Anterior cingulate cortex (tissue), 58 donors: Measurements from ENCODE around the gene ZNF503.

Experiments used
- DNase-seq, 58 donors: peaks; one replicate each; lab custom pipeline; 2025; lab: John Stamatoyannopoulos, UW

Gene ZNF503

DNA sequence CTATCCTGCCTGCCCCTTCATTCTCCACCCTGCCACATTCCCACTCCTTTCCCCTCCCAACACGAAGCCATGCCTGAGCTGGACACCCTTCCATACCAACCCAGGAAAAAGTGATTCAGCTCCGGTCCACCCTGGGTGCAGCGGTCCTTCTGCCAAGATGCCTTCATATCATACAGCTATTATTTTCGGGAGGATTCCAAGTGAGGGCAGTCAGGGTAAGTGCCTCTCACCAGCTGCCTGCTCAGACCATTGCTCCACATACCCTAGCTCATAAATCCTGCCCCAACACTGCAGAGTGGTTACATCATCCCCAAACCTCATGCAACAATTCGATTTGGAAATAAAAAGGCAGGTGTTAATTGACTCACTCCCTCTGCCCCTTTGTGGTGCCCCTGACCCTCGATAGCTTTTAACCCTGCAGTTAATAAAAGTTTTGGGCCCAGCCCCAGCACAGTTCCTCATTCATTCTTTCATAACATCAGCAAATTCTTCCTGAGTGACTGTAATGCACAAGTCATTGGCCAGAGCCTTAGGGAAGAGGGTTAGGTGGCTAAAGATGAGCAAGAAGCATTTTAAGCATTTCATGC lies 42.6 kb downstream of the ZNF503 start:
- DNase-seq = no peak

GRCh38 chr10:75358132-75358531 lies 43.4 kb downstream of the ZNF503 start:
- no peak for DNase-seq

DNA sequence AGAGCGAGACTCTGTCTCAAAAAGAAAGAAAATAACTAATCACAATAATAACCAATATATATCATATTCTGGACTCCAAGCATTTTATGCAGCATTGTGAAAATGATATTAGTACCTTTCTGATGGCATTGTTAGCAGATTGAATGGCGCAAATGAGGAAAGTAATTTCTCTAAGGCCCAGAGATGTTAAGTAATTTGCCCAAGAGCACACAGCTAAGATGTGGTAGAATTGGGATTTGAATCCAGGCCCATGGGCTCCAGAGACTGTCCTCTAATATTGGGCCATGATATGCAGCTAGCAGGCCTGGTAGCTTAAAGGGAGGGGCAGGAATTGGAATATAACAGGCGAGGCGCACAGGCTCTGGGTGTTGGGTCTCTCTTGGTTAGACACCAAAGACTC lies 44.1 kb downstream of the ZNF503 start:
- no peak for DNase-seq

- no peak for DNase-seq
Observed at GRCh38 chr10:75356484-75356883, 45.1 kb downstream of the ZNF503 start.

GRCh38 chr10:75355706-75356105 lies 45.9 kb downstream of the ZNF503 start:
- DNase-seq = no peak

- DNase-seq = no peak
Observed at GRCh38 chr10:75353183-75353582, 48.4 kb downstream of the ZNF503 start.

DNA sequence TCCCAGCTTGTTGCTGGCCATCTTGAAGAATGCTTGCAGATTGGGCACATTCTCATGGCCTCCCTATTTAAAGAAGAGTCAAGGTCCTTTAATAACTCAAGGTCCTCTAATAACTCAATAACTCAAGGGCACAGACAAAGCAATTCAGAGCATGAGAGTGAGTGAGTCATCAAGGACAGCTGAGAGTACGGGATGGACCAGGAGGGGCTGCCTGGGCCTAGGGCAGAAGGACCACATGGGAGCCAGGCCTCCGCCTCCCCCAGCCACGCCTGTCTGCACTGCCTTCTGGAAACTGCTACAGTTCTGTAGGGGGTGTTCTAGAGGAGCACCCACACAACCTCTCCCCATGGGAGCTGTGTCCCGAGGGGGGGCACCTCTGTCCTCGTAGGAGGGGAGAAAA lies 48.9 kb downstream of the ZNF503 start:
- no peak for DNase-seq

DNA sequence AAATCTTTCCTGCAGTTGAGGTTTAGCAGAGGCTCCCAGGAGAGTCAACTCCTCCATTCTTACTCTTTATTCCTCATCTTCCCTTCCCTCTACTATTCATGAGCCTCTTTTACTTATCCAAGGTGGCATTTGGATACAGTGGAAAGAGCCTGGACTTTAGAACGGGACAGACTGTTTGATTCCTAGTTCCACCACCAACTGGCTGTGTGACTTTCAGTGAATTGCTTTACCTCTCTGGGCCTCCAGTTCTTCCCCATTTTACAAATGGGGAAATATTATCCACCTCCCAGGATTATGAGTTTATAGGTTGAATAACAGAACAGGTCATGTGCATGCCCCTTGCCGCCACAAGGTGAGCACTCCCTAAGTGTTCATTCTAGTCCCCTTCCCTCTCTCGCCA lies 49.9 kb downstream of the ZNF503 start:
- DNase-seq = no peak

- DNase-seq = no peak
Observed at GRCh38 chr10:75350791-75351190, 50.8 kb downstream of the ZNF503 start.
